Measurements from ENCODE around the gene PRIM2.
"Not testable (repeated sequence)": the region's sequence is repeated elsewhere in the genome, so short reads cannot be mapped to it uniquely, and the experiment has no call there.

PRIM2 gene

GRCh38 chr6:57279013-57279412 lies 38.4 kb upstream of the PRIM2 start:
- CTCF ChIA-PET = interaction anchor here (0.6 to 4.5 kb wide), 4 partner anchors 11 to 37 kb away, joined by 3 to 19 read pairs (median 4); no protein-coding TSS in a partner anchor
- H3K4me3 ChIP-seq (ENCODE audit: low read depth, low read length) = no peak overlapping the region
- POLR2A ChIA-PET = no interaction called here

DNA sequence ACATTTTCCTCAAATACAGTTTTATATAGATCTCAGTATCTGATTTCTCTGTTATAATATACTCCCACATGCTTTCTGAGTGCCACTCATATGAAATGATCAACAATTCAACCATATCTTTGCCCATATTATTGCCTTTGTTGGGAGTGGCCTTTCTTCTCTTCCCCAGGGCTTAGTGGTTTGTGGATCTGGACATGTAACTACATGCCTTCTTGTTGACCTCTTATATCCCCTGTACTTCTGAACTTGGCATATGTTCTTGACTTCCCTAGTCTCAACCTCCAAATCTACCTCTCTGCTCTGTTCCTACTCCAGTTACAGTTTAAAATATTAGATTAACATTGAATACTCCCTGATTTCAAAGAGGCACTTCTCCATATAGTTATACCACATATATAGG lies 34.3 kb upstream of the PRIM2 start:
- TF ChIP-seq, protein P1, sequence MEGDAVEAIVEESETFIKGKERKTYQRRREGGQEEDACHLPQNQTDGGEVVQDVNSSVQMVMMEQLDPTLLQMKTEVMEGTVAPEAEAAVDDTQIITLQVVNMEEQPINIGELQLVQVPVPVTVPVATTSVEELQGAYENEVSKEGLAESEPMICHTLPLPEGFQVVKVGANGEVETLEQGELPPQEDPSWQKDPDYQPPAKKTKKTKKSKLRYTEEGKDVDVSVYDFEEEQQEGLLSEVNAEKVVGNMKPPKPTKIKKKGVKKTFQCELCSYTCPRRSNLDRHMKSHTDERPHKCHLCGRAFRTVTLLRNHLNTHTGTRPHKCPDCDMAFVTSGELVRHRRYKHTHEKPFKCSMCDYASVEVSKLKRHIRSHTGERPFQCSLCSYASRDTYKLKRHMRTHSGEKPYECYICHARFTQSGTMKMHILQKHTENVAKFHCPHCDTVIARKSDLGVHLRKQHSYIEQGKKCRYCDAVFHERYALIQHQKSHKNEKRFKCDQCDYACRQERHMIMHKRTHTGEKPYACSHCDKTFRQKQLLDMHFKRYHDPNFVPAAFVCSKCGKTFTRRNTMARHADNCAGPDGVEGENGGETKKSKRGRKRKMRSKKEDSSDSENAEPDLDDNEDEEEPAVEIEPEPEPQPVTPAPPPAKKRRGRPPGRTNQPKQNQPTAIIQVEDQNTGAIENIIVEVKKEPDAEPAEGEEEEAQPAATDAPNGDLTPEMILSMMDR (IDR thresholded peaks at IDR 0.05; ENCODE audit: insufficient read depth, low read length, missing control alignments) = no peak
- POLR2A ChIA-PET = no interaction called here
- H3K4me3 ChIP-seq (ENCODE audit: low read depth, low read length) = no peak overlapping the region
- CTCF ChIA-PET = interaction anchor here (0.9 to 1.5 kb wide), 2 partner anchors 8 to 33 kb away, joined by 4 to 6 read pairs; no protein-coding TSS in a partner anchor
- DNase-seq (ENCODE audit: low read depth, low spot score) = no peak

More at GRCh38 chr6:57279013-57279412, 38.4 kb upstream of the PRIM2 start:
- DNase-seq (ENCODE audit: low read depth, low spot score) = no peak
- TF ChIP-seq, protein P1 (IDR thresholded peaks at IDR 0.05; ENCODE audit: insufficient read depth, low read length, missing control alignments) = no peak

GRCh38 chr6:57283911-57284455 lies 33.4 kb upstream of the PRIM2 start:
- no peak for DNase-seq (ENCODE audit: low read depth, low spot score)
- H3K4me3 ChIP-seq (ENCODE audit: low read depth, low read length) = no peak overlapping the region
- ChIA-PET POLR2A (no interaction called here), CTCF (interaction anchor here (0.9 to 1.8 kb wide), 3 partner anchors 11 to 32 kb away, joined by 3 to 4 read pairs (median 4); no protein-coding TSS in a partner anchor)
- TF ChIP-seq, protein P1 (IDR thresholded peaks at IDR 0.05; ENCODE audit: insufficient read depth, low read length, missing control alignments) = no peak

GRCh38 chr6:57288136-57288535 lies 29.3 kb upstream of the PRIM2 start:
- H3K4me3 ChIP-seq (ENCODE audit: low read depth, low read length); CTCF ChIA-PET; DNase-seq (ENCODE audit: low read depth, low spot score); POLR2A ChIA-PET: not testable (repeated sequence)

GRCh38 chr6:57293472-57293871 lies 24.0 kb upstream of the PRIM2 start:
- DNase-seq (ENCODE audit: low read depth, low spot score); POLR2A ChIA-PET; H3K4me3 ChIP-seq (ENCODE audit: low read depth, low read length); CTCF ChIA-PET: not testable (repeated sequence)

DNA sequence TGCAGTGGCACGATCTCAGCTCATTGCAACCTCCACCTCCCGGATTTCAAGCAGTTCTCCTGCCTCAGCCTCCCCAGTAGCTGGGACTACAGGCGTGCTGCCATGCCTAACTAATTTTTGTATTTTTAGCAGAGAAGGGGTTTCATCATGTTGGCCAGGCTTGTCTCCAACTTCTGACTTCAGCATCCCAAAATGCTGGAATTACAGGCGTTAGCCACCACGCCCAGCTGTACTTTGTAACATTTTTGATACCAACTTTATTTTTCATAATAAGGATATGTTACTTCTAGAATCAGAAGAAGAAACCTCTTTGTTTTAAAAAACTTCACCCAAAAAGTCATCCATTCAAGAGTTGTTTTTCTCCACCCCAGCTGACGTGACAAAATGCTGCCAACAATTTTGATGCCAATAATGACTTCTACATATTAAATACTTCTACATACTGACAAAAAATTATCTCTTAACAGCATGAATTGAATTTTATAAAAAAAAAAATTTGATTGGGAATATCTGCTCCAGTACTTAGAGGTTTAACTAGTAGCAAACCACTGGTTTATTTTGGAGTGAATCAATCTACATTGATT lies 22.5 kb upstream of the PRIM2 start:
- DNase-seq (ENCODE audit: low read depth, low spot score) = no peak
- no peak overlapping the region for H3K4me3 ChIP-seq (ENCODE audit: low read depth, low read length)
- POLR2A ChIA-PET = no interaction called here
- TF ChIP-seq, protein P1 (IDR thresholded peaks at IDR 0.05; ENCODE audit: insufficient read depth, low read length, missing control alignments) = no peak
- CTCF ChIA-PET = interaction anchor here (0.9 to 1.1 kb wide), 2 partner anchors 11 to 21 kb away, joined by 3 to 4 read pairs; no protein-coding TSS in a partner anchor

DNA sequence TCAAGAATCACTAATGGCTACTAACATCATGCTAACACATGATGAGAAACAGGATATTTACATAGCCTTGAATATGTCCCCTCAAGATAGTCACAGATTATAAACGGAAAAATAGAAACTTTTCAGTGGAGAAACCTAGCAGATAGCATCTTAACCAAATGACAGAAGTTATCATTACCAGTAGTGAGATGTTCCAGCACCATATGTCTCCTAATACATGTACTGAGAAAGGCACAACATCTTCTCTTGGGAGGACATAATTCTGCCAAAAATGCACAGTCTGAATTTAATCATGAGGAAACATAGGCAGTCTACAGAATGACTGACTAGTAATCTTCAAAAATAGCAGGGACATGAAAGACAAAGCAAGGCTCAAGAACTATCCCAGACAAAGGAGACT lies 19.9 kb upstream of the PRIM2 start:
- no peak for DNase-seq (ENCODE audit: low read depth, low spot score)
- TF ChIP-seq, protein P1 (IDR thresholded peaks at IDR 0.05; ENCODE audit: insufficient read depth, low read length, missing control alignments) = no peak
- no peak overlapping the region for H3K4me3 ChIP-seq (ENCODE audit: low read depth, low read length)
- ChIA-PET CTCF (no interaction called here), POLR2A (no interaction called here)

Measured in AG04449 (cell line).